ENCODE data around the gene IKZF1.

The IKZF1 gene

GRCh38 chr7:50283731-50284130 lies 20.8 kb upstream of the IKZF1 start:
- Histone ChIP-seq H3K27ac (ENCODE audit: low read depth, low read length) (no peak overlapping the region), H3K79me2 (ENCODE audit: control insufficient read depth, insufficient read depth, low read length, unreplicated experiment) (no peaks in the 10 kb centered on the region), H2AFZ (ENCODE audit: low read length, unreplicated experiment) (no peak overlapping the region), H3K36me3 (ENCODE audit: insufficient read depth, low read length) (no peaks in the 10 kb centered on the region), H3K4me3 (ENCODE audit: low read depth, low read length) (no peak overlapping the region), H3K4me1 (ENCODE audit: control insufficient read depth, insufficient read depth, low read length, unreplicated experiment) (no peaks in the 10 kb centered on the region), H3K27me3 (ENCODE audit: insufficient read depth, low read length) (no peaks in the 10 kb centered on the region)

DNA sequence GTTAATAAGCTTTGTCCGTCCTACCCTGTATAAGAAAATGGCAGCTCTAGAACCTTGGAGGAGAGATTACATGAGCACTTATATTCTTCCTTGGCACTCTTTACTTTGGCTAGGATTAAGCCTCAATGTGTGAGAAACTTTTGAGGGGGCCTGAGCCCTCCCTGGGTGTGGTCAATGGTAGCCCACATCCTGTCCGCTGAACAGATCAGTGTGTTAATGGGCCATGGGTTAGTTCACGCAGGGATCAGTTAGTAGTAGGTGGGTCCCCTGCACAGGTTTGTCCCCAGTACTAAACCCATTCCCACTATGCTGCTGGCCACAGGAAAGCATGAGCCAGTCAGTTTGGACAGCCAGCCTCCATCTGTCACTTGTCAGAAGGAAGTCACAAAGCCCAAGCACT lies 20.2 kb upstream of the IKZF1 start:
- Histone ChIP-seq H3K36me3 (ENCODE audit: insufficient read depth, low read length) (no peaks in the 10 kb centered on the region), H3K4me3 (ENCODE audit: low read depth, low read length) (no peak overlapping the region), H2AFZ (ENCODE audit: low read length, unreplicated experiment) (no peak overlapping the region), H3K27ac (ENCODE audit: low read depth, low read length) (no peak overlapping the region), H3K27me3 (ENCODE audit: insufficient read depth, low read length) (no peaks in the 10 kb centered on the region), H3K79me2 (ENCODE audit: control insufficient read depth, insufficient read depth, low read length, unreplicated experiment) (no peaks in the 10 kb centered on the region), H3K4me1 (ENCODE audit: control insufficient read depth, insufficient read depth, low read length, unreplicated experiment) (no peaks in the 10 kb centered on the region)

DNA sequence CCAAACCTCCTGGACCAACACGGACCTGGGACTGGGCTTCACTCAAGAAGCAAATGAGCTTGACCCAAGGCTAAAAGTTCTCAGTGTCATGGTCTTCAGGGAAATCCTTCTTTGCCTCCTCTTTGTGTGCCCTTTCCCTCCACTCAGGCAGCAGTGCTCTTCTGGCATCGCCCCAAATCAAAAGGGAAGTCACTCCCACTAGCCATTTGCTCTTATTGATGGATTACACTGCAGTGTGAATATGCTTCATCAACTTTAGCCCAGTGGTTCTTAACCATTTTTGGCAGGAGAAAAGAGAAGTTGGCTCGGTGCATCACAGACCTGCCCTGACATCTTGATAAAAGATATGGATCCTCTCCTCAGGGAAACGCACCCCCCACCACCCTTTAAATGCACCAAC lies 19.2 kb upstream of the IKZF1 start:
- no peak overlapping the region for H2AFZ ChIP-seq (ENCODE audit: low read length, unreplicated experiment)
- H3K79me2 ChIP-seq (ENCODE audit: control insufficient read depth, insufficient read depth, low read length, unreplicated experiment), result no peaks in the 10 kb centered on the region
- H3K27ac ChIP-seq (ENCODE audit: low read depth, low read length), result no peak overlapping the region
- H3K4me1 ChIP-seq (ENCODE audit: control insufficient read depth, insufficient read depth, low read length, unreplicated experiment), result no peaks in the 10 kb centered on the region
- no peaks in the 10 kb centered on the region for H3K36me3 ChIP-seq (ENCODE audit: insufficient read depth, low read length)
- H3K27me3 ChIP-seq (ENCODE audit: insufficient read depth, low read length), result no peaks in the 10 kb centered on the region
- H3K4me3 ChIP-seq (ENCODE audit: low read depth, low read length), result no peak overlapping the region

- Histone ChIP-seq H3K4me3 (ENCODE audit: low read depth, low read length) (no peak overlapping the region), H3K27me3 (ENCODE audit: insufficient read depth, low read length) (no peaks in the 10 kb centered on the region), H3K27ac (ENCODE audit: low read depth, low read length) (no peak overlapping the region), H2AFZ (ENCODE audit: low read length, unreplicated experiment) (no peak overlapping the region), H3K79me2 (ENCODE audit: control insufficient read depth, insufficient read depth, low read length, unreplicated experiment) (no peaks in the 10 kb centered on the region), H3K4me1 (ENCODE audit: control insufficient read depth, insufficient read depth, low read length, unreplicated experiment) (no peaks in the 10 kb centered on the region), H3K36me3 (ENCODE audit: insufficient read depth, low read length) (no peaks in the 10 kb centered on the region)
Measured at GRCh38 chr7:50287129-50287528, 17.4 kb upstream of the IKZF1 start.

GRCh38 chr7:50292165-50292757 lies 12.3 kb upstream of the IKZF1 start:
- H2AFZ ChIP-seq (ENCODE audit: low read length, unreplicated experiment), result no peak overlapping the region
- no peaks in the 10 kb centered on the region for H3K4me1 ChIP-seq (ENCODE audit: control insufficient read depth, insufficient read depth, low read length, unreplicated experiment)
- no peak overlapping the region for H3K4me3 ChIP-seq (ENCODE audit: low read depth, low read length)
- no peaks in the 10 kb centered on the region for H3K36me3 ChIP-seq (ENCODE audit: insufficient read depth, low read length)
- H3K27ac ChIP-seq (ENCODE audit: low read depth, low read length), result no peak overlapping the region
- no peaks in the 10 kb centered on the region for H3K79me2 ChIP-seq (ENCODE audit: control insufficient read depth, insufficient read depth, low read length, unreplicated experiment)
- H3K27me3 ChIP-seq (ENCODE audit: insufficient read depth, low read length), result no peaks in the 10 kb centered on the region

- H3K36me3 ChIP-seq (ENCODE audit: insufficient read depth, low read length), result no peaks in the 10 kb centered on the region
- no peaks in the 10 kb centered on the region for H3K79me2 ChIP-seq (ENCODE audit: control insufficient read depth, insufficient read depth, low read length, unreplicated experiment)
- H2AFZ ChIP-seq (ENCODE audit: low read length, unreplicated experiment), result no peak overlapping the region
- no peaks in the 10 kb centered on the region for H3K27me3 ChIP-seq (ENCODE audit: insufficient read depth, low read length)
- H3K4me3 ChIP-seq (ENCODE audit: low read depth, low read length), result no peak overlapping the region
- no peak overlapping the region for H3K27ac ChIP-seq (ENCODE audit: low read depth, low read length)
- no peaks in the 10 kb centered on the region for H3K4me1 ChIP-seq (ENCODE audit: control insufficient read depth, insufficient read depth, low read length, unreplicated experiment)
Measured at GRCh38 chr7:50292763-50293162, 11.8 kb upstream of the IKZF1 start.

GRCh38 chr7:50293509-50294179 lies 10.9 kb upstream of the IKZF1 start:
- no peaks in the 10 kb centered on the region for H3K27me3 ChIP-seq (ENCODE audit: insufficient read depth, low read length)
- H3K4me1 ChIP-seq (ENCODE audit: control insufficient read depth, insufficient read depth, low read length, unreplicated experiment), result no peaks in the 10 kb centered on the region
- no peak overlapping the region for H3K27ac ChIP-seq (ENCODE audit: low read depth, low read length)
- H3K36me3 ChIP-seq (ENCODE audit: insufficient read depth, low read length), result no peaks in the 10 kb centered on the region
- no peaks in the 10 kb centered on the region for H3K79me2 ChIP-seq (ENCODE audit: control insufficient read depth, insufficient read depth, low read length, unreplicated experiment)
- H3K4me3 ChIP-seq (ENCODE audit: low read depth, low read length), result no peak overlapping the region
- no peak overlapping the region for H2AFZ ChIP-seq (ENCODE audit: low read length, unreplicated experiment)

DNA sequence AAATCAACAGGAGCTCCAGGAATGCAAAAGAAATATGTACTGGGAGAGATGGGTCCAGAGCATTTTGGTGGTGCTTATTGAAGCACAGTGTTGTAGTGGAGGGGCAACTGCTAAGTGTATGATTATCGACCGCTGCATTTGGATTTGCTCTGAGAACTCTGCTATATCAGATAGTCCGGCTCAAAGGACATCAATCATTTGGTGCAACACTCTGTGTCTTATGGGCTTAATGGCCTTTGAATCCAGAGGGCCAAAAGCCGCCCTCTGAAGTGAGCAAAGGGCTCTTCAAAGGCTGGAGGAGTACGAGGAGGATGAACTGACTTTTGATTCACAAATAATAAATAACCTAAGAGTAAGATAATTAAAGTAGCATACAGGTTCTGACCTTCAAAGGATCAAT lies 9.4 kb upstream of the IKZF1 start:
- H3K4me3 ChIP-seq (ENCODE audit: low read depth, low read length), result no peak overlapping the region
- H3K27ac ChIP-seq (ENCODE audit: low read depth, low read length), result no peak overlapping the region
- no peak overlapping the region for H2AFZ ChIP-seq (ENCODE audit: low read length, unreplicated experiment)
- no peaks in the 10 kb centered on the region for H3K4me1 ChIP-seq (ENCODE audit: control insufficient read depth, insufficient read depth, low read length, unreplicated experiment)
- no peaks in the 10 kb centered on the region for H3K36me3 ChIP-seq (ENCODE audit: insufficient read depth, low read length)
- no peaks in the 10 kb centered on the region for H3K79me2 ChIP-seq (ENCODE audit: control insufficient read depth, insufficient read depth, low read length, unreplicated experiment)
- peaks cover 10% of the 10 kb centered on the region for H3K27me3 ChIP-seq (ENCODE audit: insufficient read depth, low read length)

DNA sequence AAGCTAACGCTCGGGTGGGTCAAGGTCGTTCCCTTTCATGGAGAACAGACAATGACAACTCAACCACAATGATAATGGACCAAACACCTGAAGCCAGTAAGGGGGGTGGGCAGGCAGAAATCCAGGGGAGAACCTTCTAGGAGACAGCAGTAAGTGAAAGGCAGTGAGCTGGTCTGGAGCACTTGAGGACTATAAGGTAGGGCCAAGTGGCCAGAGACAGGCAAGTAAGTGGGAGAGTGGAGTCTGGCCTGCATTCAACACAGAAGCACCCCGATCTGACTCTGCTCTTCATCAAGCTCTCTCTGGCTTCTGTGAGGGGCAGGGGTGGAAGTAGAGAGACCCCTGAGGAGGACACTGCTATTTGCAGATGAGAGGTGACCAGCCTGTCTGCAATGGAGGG lies 7.7 kb upstream of the IKZF1 start:
- no peak overlapping the region for H3K27ac ChIP-seq (ENCODE audit: low read depth, low read length)
- H3K36me3 ChIP-seq (ENCODE audit: insufficient read depth, low read length), result no peaks in the 10 kb centered on the region
- no peak overlapping the region for H3K4me3 ChIP-seq (ENCODE audit: low read depth, low read length)
- H3K79me2 ChIP-seq (ENCODE audit: control insufficient read depth, insufficient read depth, low read length, unreplicated experiment), result no peaks in the 10 kb centered on the region
- H3K27me3 ChIP-seq (ENCODE audit: insufficient read depth, low read length), result peaks cover 20% of the 10 kb centered on the region
- H3K4me1 ChIP-seq (ENCODE audit: control insufficient read depth, insufficient read depth, low read length, unreplicated experiment), result no peaks in the 10 kb centered on the region
- no peak overlapping the region for H2AFZ ChIP-seq (ENCODE audit: low read length, unreplicated experiment)

DNA sequence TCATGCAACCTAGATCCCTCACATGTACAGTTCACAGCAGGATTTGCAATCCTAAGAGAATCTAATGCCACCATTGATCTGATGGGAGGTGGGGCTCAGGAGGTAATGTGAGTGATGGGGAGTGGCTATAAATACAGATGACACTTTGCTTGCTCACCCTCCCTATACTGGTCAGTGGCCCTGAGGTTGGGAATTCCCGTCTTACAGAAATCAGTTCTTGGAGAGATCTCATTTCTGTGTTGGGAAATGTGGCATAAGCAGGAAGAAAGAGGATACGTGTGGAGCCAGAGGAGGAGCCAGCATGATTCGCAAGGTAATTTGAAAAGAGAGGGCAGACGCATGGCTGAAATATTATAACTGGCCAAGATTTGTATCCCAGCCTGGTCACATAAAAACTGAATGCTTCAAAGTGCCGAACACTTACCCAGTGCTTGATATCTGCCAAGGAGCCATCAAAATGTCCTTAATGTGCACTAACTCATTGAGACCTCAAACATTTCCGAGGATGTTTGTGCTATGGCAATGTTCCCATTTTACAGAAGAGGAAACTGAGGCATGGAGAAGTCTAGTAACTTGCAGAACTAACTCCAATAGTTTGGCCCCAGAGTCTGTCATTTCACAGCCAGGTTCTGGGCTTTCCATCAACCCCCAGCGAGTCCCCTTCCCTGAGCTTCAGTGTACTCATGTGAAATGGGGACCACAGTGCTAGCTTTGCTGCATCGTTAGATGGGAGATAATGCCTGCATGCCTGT lies 5.5 kb upstream of the IKZF1 start:
- Histone ChIP-seq H3K4me3 (ENCODE audit: low read depth, low read length) (no peak overlapping the region), H3K4me1 (ENCODE audit: control insufficient read depth, insufficient read depth, low read length, unreplicated experiment) (no peaks in the 10 kb centered on the region), H3K27ac (ENCODE audit: low read depth, low read length) (no peak overlapping the region), H3K79me2 (ENCODE audit: control insufficient read depth, insufficient read depth, low read length, unreplicated experiment) (no peaks in the 10 kb centered on the region), H2AFZ (ENCODE audit: low read length, unreplicated experiment) (no peak overlapping the region), H3K36me3 (ENCODE audit: insufficient read depth, low read length) (no peaks in the 10 kb centered on the region), H3K27me3 (ENCODE audit: insufficient read depth, low read length) (peaks cover 38% of the 10 kb centered on the region)

DNA sequence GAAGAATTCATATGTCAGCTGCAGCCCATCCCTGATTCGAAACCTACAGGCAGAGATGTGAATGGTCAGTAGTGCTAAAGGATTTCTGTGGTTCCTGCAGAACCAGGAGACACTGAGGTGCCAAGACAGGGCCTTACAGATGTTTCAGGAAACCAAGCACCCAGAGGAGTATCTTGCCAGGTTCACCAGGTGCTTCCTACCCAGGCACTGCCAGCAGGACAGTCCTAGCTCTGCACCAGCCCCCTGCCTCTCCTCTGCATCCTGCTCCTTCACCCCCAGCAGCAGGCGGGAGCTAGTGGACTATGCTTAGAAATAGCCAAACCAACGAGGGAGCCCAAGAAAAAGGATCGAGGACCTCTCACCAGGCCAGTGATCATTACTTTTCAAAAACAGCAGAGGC lies 4.2 kb upstream of the IKZF1 start:
- Histone ChIP-seq H3K36me3 (ENCODE audit: insufficient read depth, low read length) (no peaks in the 10 kb centered on the region), H3K27me3 (ENCODE audit: insufficient read depth, low read length) (peaks cover 50% of the 10 kb centered on the region), H2AFZ (ENCODE audit: low read length, unreplicated experiment) (no peak overlapping the region)

More for the DNA sequence above, 4.2 kb upstream of the IKZF1 start:
- no peaks in the 10 kb centered on the region for H3K79me2 ChIP-seq (ENCODE audit: control insufficient read depth, insufficient read depth, low read length, unreplicated experiment)
- no peak overlapping the region for H3K27ac ChIP-seq (ENCODE audit: low read depth, low read length)
- no peaks in the 10 kb centered on the region for H3K4me1 ChIP-seq (ENCODE audit: control insufficient read depth, insufficient read depth, low read length, unreplicated experiment)
- no peak overlapping the region for H3K4me3 ChIP-seq (ENCODE audit: low read depth, low read length)
